CD4-positive, alpha-beta T cell treated with Interleukin-4 for 1 hour (primary cell): ENCODE data around the gene NCCRP1.

Source experiments
- DNase-seq, 2 donors: peaks; one replicate each; pipeline ENCODE4 v3.0.0-alpha.2; 2020 to 2022

NCCRP1 gene

GRCh38 chr19:39196860-39197562 is at the start of gene NCCRP1:
TSS of gene NCCRP1 (plus strand) at chr19:39196964. CDS start at chr19:39196983, 19 bp downstream.
- DNase-seq = no peak

GRCh38 chr19:39147480-39147879 is 49.3 kb upstream of the NCCRP1 start:
- DNase-seq = no peak

GRCh38 chr19:39148939-39149529 is 47.7 kb upstream of the NCCRP1 start:
- DNase-seq = no peak

- DNase-seq = no peak
Measured at GRCh38 chr19:39150235-39150634, 46.5 kb upstream of the NCCRP1 start.

- DNase-seq = no peak
Measured at GRCh38 chr19:39150807-39151600, 45.8 kb upstream of the NCCRP1 start.

GRCh38 chr19:39152066-39152465 is 44.7 kb upstream of the NCCRP1 start:
- DNase-seq = no peak

- DNase-seq = no peak
Measured at GRCh38 chr19:39154100-39154628, 42.6 kb upstream of the NCCRP1 start.

- no peak for DNase-seq
Measured at GRCh38 chr19:39154629-39155100, 42.1 kb upstream of the NCCRP1 start.

- no peak for DNase-seq
Measured at GRCh38 chr19:39155114-39155700, 41.6 kb upstream of the NCCRP1 start.

GRCh38 chr19:39155741-39156140 is 41.0 kb upstream of the NCCRP1 start:
- no peak for DNase-seq

- DNase-seq = no peak
Measured at GRCh38 chr19:39156326-39157230, 40.2 kb upstream of the NCCRP1 start.

GRCh38 chr19:39157275-39157996 is 39.3 kb upstream of the NCCRP1 start:
- no peak for DNase-seq

- no peak for DNase-seq
Measured at GRCh38 chr19:39157997-39158389, 38.8 kb upstream of the NCCRP1 start.

- no peak for DNase-seq
Measured at GRCh38 chr19:39158646-39159260, 38.0 kb upstream of the NCCRP1 start.

- DNase-seq = no peak
Measured at GRCh38 chr19:39160523-39160861, 36.3 kb upstream of the NCCRP1 start.

- DNase-seq = no peak
Measured at GRCh38 chr19:39160889-39161672, 35.7 kb upstream of the NCCRP1 start.

GRCh38 chr19:39162441-39163043 is 34.2 kb upstream of the NCCRP1 start:
- no peak for DNase-seq

- DNase-seq = no peak
Measured at GRCh38 chr19:39163621-39164020, 33.1 kb upstream of the NCCRP1 start.

GRCh38 chr19:39164289-39164688 is 32.5 kb upstream of the NCCRP1 start:
- DNase-seq = no peak

GRCh38 chr19:39165857-39166256 is 30.9 kb upstream of the NCCRP1 start:
- DNase-seq = no peak
